ENCODE data around the gene WNT4.

Gene WNT4

GRCh38 chr1:22143065-22144033 lies at the start of gene WNT4:
WNT4 (minus strand) TSS chr1:22143097; CDS start chr1:22142922, 175 bp downstream.
- no peak for DNase-seq

GRCh38 chr1:22190731-22191130 lies 47.8 kb upstream of the WNT4 start:
- no peak for DNase-seq

DNA sequence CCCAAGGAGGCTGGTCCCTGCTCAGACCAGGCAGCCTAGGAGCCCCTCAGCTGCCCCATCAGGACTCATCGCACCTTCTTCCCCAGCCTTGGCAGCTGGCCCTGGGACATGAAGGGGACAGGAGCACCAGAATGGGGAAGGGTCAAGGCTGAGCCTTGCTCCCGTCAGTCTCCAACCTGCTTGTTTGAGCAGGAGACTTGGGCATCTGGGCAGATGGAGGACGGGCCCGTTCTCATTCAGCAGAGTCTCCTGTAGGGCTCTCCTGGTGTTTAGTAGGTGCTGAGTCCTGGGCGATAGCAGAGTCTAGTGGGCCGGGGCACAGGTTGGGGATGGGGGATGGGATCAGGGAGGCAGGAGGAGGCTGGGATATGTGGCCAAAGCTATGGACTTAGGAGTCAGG lies 47.4 kb upstream of the WNT4 start:
- no peak for DNase-seq

DNA sequence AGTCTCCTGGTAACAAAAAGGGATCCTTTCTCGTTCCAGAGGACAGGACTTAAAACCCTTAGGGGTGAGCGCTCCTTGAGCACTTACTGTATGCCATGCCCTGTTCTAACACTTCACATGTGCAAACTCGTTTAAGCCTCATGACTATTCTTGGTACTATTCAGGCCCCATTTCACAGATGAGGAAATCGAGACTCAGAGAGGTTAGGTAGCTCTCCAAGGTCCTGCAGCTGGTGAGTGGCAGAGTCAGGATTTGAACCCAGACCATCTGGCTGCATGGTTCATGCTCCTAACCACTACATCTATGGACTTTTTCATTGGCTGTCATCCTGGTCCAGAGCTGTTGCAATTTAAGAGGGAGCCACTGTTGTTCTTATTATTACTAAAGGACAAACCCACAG lies 46.7 kb upstream of the WNT4 start:
- DNase-seq: no peak

GRCh38 chr1:22188914-22189313 lies 46.0 kb upstream of the WNT4 start:
- no peak for DNase-seq

GRCh38 chr1:22188436-22188835 lies 45.5 kb upstream of the WNT4 start:
- DNase-seq: no peak

GRCh38 chr1:22186311-22186710 lies 43.4 kb upstream of the WNT4 start:
- no peak for DNase-seq

- DNase-seq: no peak
Observed at GRCh38 chr1:22184892-22185612, 42.2 kb upstream of the WNT4 start.

DNA sequence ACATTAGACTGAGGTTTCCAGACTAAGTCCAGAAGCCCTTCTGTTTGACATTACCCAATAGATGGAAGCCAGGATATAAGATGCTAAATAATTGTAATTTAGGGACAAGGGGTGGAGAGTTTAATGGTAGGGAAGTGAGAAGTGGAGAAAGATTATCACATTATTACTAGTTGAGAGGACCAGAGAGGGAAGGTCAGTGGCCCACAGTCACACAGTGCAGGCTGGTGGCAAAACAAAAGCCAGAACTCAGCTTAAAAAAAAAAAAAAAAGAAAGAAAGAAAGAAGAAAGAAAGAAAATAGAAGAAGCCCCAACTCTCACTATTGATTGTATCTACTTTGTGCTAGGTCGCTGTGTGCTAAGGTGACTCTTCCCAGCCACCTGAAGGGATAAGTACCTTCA lies 41.6 kb upstream of the WNT4 start:
- no peak for DNase-seq

DNA sequence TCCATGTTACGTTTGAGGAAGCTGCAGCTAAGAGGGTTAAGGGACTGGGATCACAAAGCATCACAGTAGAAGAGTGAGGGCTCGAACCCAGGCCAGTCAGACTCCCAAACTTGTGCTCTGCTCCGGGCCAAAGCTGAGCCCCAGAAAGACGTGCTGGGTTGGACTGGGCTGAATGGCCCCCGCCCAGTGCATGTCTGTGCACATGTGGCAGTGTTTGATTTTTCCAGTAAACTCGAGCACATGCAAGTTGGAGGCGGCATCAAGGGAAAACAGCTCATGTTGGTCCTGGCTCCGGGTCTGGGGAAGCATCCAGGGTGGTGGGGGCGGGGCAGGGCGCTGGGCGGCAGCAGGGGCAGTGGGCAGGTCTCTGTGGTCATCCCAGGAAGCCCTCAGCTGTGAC lies 39.8 kb upstream of the WNT4 start:
- DNase-seq: no peak

- DNase-seq: no peak
Observed at GRCh38 chr1:22179197-22179803, 36.4 kb upstream of the WNT4 start.

- no peak for DNase-seq
Observed at GRCh38 chr1:22177354-22178003, 34.6 kb upstream of the WNT4 start.

GRCh38 chr1:22176258-22176657 lies 33.4 kb upstream of the WNT4 start:
- DNase-seq: no peak

GRCh38 chr1:22174446-22175220 lies 31.7 kb upstream of the WNT4 start:
- DNase-seq: no peak

DNA sequence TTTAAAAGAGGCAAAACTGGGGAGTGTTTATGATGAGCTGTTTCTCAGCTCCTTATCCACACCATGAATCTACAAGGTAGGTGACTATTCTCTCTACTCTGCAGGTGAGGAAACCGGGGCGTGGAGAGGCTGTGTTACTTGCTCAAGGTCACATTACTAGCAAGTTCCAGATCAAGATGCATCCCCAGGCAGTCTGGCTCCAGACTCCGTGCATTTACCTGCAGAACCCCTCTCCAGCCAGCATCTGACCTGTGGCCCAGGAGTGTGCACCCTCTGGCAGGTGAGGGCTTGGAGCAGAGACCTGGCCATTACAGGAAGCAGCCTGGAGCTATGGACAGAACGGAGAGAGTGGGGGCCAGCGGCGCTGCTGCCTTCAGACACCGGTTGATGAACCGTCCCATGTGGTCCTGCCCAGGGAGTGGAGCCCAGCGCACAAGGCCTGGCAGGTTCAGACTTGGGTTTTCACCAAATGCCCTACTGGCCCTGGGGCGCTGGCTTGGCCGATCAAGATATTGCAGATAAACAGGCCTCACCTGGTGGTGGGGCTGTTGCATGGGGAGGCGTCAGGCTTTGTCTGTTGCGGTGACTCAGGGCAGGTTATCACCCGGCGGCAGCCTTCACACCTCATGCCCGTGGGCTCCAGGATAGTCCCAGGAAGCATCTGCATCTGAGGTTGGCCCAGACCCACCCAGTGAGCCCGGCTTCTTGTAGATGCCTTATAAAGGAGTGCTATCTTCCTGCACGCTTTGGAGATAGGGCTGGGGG lies 29.2 kb upstream of the WNT4 start:
- DNase-seq: no peak

- DNase-seq: no peak
Observed at GRCh38 chr1:22169816-22170215, 26.9 kb upstream of the WNT4 start.

DNA sequence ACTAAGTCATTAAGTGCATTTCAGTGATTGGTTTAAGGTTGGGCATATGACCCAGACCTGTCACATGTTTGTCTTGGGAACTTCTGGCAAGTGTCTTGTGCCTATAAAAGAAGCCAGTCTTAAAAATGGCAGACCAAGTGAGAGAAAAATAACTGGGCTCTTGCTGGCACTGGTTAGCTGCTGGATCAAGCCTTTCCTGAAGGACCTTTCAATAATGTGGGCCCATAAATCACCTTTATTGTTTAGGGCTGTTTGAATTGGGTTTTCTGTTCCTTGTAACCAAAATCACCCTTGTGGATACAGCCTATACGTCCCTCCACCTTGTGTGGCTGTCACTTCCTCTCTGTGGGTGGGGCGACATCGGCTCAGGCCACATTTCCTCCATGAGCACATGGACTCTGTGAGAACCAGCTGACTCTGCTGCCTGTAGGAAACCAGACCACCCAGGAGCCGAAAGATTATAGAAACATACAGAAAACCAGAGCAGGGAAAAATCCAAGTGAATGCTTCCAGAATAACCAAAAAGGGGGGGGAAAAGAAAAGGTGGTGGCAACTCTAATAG lies 25.6 kb upstream of the WNT4 start:
- no peak for DNase-seq

DNA sequence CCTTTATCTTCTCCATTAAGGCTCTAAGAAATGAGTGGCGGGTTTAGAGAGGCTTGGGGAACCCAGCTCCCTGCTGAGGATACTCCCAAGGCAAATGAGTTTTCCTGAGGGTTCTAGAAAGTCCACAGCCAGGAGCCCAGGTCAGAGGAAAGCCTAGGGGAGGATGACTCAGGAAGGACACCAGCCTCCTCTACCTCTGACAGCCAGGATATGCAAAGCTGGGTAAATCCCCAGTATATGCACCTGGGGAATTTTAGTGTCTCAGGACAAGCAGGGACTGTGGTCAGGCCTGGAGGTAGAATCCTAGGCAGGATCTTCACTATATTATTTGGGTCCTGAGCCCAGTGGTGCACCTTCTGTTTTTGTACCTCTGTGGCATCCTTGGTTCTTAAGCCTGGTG lies 23.5 kb upstream of the WNT4 start:
- no peak for DNase-seq

GRCh38 chr1:22164841-22165808 lies 22.2 kb upstream of the WNT4 start:
- no peak for DNase-seq

GRCh38 chr1:22163564-22163963 lies 20.7 kb upstream of the WNT4 start:
- DNase-seq: no peak
